ENCODE measurements around the gene PDE7B.

Gene PDE7B

GRCh38 chr6:136161950-136162349 is 310.4 kb downstream of the PDE7B start:
- no peak for DNase-seq

DNA sequence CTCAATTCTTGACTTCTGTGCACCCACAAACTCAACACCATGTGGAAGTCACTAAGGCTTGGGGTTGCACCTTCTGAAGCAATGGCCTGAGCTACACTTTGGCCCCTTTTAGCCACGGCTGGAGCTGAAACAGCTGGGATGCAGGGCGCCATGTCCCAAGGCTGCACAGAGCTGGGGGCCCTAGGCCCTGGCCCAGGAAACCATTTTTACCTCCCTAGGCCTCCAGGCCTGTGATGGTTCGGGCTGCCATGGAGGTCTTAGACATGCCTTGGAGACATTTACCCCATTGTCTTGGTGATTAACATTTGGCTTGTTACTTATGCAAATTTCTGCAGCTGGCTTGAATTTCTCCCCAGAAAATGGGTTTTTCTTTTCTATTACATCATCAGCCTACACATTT is 311.8 kb downstream of the PDE7B start:
- no peak for DNase-seq

DNA sequence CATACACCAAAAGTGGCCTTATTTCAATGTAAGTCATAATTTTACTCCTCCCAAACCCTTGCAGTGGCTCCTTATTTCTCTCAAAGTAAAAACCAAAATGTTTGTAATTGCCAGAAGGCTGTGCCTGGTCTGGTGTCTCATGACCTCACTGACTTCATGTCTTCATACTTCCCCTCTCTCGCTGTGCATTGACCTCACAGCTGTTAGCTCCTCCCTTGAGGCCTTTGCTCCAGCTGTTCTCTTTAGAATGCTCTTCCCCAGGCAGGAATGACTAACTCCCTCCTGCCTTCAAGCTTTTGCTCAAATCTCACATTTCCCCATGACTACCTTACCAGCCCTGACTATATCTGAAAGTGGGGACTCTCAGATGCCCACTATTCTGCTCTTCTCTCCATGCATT is 315.3 kb downstream of the PDE7B start:
- DNase-seq = no peak

DNA sequence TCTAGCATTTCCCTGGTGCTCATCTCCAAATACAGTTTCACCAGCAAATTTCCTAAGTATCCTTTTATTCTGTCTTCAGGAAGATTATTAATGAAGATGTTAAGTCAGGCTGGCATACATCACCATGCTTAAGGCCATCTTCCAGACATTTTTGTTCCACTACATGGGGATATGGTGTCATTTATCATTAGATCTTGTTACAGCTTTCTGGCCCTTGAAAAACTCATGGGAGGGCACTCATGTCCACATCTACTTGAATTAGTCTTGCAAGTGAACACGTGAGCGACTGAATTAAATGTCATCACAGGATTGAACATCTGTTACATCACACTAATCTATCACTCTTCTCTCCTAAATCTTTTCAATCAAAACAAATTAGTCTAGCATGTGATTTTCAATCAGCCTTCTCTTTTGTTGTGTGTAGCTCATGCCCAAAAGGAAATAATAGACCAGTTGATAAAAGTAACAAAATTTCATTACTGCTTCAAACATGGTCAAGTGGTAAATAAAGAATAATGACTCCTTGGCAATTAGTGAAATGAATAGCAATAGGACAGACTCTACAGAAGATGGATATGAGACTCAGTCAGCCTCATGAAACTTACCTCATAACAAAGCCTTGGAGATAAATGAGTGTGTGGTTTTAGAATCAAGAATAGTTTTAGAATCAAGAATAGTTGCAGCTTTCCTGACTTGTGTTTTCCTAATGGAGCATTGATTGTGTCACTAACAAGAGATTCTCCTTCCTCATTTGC is 318.1 kb downstream of the PDE7B start:
- no peak for DNase-seq

DNA sequence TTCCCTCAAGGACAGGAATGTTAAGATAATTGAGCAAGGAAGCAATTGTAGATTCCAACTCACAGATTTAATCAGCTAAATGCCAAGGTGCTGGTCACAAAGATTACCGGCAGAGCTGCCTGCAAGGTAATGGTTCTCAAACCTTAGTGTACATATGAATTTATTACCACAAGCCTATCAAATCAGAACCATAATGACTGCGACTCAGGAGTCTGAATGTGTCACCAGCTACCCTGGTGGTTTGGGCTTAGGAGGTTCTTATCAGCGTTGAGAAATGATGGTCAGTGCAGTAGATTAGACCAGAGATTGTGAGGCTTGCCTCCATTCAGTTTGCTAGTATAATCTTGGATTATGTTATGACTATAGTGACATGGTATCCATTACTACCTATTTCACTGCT is 319.7 kb downstream of the PDE7B start:
- no peak for DNase-seq

DNA sequence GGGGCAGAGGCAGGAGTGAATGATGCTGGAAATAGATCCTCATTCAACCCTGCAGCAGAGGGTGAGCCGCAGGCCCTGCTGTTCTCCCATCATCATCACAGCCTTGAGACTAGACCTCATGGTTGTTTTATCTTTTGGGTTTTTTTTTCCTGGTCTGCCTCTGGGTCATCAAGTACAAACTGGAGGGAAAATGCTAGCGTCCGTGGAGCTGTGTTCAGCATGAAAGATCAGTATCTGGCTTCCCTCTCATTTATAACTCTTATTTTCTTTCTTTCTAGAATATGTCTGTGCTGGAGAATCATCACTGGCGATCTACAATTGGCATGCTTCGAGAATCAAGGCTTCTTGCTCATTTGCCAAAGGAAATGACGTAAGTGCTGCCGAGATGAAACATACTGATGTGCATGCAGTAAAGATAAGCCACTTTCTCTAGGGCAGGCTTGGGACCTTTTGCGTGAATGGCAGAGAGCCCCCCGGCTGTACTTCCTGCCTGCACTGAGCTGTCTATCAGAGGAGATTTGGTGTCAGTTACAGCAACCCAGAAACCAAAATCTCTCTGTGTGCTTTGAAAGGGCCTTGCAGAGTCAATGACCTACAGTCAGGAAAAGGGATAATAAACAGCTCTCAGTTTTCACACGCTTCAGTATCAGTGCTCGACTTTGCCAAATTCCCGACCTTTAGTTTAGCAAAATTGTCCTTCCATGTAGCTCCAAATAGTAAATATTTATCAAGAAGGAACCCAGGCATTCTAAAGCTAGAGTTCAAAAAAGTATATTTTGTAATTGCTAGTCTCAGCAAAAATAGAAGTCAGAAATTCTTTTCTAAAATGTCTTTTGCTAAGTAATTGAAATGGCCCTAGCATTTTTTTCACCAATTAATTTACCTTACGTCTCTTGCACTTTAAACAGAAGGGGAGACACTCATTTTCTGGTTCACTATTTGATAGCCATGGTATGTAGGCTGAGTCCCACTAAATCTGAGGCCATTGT is 322.3 kb downstream of the PDE7B start:
- no peak for DNase-seq

DNA sequence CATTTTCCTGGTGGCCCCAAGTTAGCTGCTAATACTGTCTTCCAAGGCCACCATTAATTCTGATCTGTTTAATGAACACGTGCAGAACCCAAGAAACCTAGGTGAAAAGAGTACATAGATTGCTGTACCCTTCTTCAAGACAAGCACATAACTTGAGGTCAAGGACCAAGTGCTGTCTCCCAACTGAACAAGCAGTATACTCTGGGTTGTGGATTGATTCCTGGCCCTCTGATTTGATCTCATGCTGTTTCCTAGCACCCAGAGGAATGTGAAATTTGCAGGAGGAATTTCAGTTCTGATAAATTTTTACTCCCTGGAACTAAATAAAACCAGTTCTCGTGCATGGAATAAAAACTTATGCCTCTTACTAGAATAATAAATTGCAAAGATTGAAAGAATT is 323.0 kb downstream of the PDE7B start:
- DNase-seq = no peak

DNA sequence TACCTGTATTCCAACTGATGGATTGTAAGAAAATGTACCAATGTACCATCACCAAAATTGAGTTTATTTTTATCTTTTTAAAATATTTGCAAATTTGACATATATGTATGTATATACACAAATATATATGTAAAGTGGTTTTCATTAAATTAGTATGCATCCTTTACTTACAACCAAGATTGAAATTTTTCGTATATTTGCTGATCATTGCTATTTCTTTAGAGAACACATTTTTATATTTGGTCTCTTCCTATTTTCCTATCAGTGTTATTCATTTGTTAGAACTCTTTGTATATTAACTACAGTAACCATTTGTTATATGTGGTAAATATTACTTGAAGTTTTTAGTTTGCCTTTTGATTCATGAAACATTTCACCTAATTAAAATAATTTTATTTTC is 324.4 kb downstream of the PDE7B start:
- DNase-seq = no peak

GRCh38 chr6:136178749-136179148 is 327.2 kb downstream of the PDE7B start:
- DNase-seq = no peak

DNA sequence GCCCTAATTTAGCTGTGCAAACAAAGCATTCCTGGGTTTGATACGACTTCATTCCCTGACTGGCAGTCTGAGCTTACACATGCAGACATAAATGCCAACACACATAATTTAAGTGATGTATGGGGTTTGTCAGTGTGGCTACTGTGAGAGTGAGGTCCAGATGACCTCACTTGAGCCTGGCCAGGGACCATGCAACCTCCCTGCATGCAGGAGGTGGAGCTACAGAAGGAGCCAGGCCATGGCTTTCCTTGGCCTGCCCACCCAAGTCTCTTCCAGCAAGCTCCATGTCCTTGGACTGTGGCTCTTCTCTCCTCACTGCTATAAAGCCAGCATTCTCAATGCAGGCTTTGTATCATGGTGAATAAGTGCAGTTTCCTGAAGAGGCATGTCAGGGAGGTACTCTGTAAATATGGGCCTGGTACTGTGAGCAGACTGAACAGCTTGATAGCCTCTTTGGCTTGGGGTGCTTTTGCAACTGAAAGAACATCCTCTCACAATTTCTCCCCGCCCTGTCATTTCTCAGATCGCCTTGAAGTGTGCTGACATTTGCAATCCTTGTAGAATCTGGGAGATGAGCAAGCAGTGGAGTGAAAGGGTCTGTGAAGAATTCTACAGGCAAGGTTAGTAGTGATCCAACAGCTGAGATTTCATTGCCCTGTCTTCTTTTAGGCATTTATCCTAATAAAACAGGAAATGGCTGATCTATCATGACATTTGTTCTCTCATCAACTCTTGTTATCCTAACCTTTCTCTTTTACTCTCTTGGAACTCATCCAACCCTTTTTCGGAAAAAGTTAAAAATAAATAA is 329.4 kb downstream of the PDE7B start:
- no peak for DNase-seq

DNA sequence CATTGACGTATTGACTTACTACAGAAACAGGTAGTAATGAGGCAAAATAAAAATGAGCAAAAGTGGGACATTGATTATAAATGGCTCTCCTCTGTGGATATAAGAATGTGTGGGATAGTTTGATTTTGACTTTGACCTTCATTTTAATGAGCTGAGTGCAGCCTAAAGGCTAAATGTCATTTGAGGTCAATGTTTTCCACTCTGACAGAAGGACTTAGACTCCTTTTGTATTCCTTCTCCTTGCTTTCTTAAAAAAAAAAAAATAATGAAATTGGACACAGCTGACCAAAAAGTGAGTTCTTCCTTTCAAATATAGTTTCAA is 330.0 kb downstream of the PDE7B start:
- no peak for DNase-seq

GRCh38 chr6:136181861-136182260 is 330.4 kb downstream of the PDE7B start:
- no peak for DNase-seq

GRCh38 chr6:136184738-136185137 is 333.2 kb downstream of the PDE7B start:
- DNase-seq = no peak

GRCh38 chr6:136186363-136186762 is 334.9 kb downstream of the PDE7B start:
- DNase-seq = no peak

DNA sequence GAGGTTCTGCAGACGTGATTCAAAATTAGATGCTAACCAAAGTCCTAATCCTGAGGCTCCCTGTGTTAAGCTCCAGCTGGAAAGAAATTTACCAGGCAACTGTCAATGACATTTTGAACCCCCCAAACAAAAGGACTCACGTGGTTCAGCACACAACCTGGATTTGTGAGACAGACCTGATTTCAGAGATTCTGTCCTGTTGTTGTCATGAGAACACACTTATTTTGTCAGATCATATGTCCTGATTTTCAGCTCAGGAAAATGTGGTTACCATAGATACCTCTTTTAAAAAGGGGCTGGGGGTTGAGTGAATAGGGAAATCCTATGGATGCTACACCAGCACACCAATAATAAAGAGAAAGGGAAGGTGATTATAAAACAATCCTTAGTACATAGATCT is 337.0 kb downstream of the PDE7B start:
- DNase-seq = no peak

DNA sequence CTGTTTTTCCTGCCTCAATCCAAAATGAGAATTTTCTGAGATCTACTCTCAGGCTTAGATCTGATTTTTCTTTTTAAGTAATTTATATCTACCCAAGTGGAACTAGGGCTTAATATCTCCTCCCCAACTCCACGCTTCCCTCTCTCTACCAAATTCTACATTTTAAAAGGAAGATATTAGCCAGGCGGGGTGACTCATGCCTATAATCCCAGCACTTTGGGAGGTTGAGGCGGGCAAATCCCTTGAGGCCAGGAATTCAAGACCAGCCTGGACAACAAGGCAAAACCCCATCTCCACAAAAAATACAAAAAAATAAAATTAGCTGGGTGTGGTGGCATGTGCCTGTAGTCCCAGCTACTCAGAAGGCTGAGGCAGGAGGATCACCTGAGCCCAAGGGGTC is 337.6 kb downstream of the PDE7B start:
- no peak for DNase-seq

DNA sequence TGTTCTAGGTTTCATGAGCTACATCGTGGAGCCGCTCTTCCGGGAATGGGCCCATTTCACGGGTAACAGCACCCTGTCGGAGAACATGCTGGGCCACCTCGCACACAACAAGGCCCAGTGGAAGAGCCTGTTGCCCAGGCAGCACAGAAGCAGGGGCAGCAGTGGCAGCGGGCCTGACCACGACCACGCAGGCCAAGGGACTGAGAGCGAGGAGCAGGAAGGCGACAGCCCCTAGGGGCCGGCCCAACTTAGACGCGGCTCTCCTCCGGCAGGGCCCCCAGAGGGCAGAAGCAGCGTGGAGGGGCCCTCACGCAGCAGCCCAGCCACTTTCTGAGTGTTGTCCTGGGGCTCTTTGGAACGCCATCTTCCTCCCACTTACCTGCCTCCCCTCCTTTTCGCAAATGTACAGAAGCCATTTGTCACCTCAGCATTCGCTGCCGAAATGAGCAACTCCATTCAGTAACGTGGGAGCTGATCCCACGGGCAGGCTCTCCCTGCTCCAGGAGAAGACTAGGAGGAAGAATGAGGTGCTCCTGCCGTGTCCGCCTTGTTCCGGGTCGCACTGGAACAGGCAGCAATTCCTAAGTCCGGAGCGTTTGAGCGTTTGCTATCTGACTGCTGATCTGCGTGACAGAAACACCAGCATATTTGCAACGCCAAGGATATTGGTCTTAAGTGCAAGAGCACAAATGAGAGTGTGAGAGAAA is 340.3 kb downstream of the PDE7B start:
- no peak for DNase-seq

GRCh38 chr6:136192902-136193301 is 341.4 kb downstream of the PDE7B start:
- no peak for DNase-seq

- DNase-seq = no peak
Observed at GRCh38 chr6:136201732-136202131, 350.2 kb downstream of the PDE7B start.

- no peak for DNase-seq
Observed at GRCh38 chr6:136208783-136209182, 357.3 kb downstream of the PDE7B start.

DNA sequence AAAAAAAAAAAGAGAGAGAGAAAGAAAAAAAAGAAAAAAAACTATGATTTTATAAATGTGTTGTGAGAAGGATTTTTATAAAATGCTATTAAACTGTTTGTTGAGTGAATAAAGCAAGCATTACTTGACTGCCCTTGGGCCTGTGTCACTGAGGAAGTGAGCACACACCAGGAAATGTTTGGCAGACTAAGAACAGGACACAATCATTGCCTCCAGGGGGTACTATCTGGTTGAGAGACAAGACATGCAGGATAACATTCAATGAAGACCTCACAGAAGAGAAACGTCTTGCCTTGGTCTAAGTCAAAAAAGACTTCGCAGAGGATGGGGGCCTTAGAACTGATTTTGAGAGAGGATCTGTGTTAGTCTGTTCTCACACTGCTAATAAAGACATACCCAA is 358.0 kb downstream of the PDE7B start:
- no peak for DNase-seq

GRCh38 chr6:136210398-136211165 is 359.1 kb downstream of the PDE7B start:
- no peak for DNase-seq

Data from CD4-positive, alpha-beta T cell treated with Interleukin-12 subunit alpha and Interleukin-12 subunit beta, for 1 hour (primary cell).